Right renal pelvis (tissue), 4 donors: ENCODE data around the gene SYNGR2. TPM values are rescaled to one million over a fixed set of nuclear protein-coding genes. Genes with fewer than 3 reads are reported as not detected.

Experiments used
- DNase-seq, 4 donors: peaks; one replicate each; pipeline ENCODE4 v3.0.0-alpha.2; 2013; ENCODE audit warnings: low read depth in 4 of 4, low spot score in 3 of 4, missing footprints in 1 of 4
- polyA plus RNA-seq, 4 donors: library from polyadenylated mRNA; unstranded; fragments of 120-200 nt; gene quantifications; one replicate each; pipeline ENCODE4 v1.2.1, GENCODE V29; 2013; ENCODE audit not compliant: insufficient read length in 4 of 4

Gene SYNGR2
- polyA plus RNA-seq, 4 donors = 64.9 to 83.8 (median 68.2) TPM

DNA sequence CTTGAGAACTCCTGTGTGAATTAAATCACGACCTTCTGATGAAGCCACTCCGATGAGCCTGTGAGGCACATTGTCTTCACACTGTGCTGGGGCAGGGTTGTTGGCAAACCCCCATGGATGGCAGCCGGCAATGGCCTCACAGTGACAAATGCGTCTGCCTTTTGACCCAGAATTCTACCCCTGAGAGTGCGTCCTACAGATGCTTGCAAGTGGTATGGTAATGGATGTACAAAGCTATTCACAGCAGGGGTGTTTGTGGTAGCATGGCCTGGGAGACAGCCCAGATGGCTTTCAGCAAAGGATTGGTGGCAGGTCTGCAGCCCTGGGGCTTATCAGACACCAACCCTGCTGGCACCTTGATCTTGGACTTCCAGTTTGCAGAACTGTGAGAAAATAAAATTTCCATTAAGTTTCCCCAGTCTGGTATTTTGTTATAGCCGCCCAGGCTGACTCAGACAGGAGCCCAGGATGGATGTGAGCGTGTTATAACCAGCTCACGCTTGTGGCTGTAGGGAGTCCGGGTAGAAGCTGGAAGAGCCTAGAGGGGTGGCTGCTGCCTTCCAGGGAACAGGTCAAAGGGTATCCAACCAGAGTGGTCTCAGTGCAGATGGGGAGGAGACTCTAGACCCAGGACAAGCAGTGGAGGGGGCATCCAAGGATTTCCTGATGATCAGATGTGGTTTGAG, 28.9 kb downstream of the SYNGR2 start:
- DNase-seq = no peak

DNA sequence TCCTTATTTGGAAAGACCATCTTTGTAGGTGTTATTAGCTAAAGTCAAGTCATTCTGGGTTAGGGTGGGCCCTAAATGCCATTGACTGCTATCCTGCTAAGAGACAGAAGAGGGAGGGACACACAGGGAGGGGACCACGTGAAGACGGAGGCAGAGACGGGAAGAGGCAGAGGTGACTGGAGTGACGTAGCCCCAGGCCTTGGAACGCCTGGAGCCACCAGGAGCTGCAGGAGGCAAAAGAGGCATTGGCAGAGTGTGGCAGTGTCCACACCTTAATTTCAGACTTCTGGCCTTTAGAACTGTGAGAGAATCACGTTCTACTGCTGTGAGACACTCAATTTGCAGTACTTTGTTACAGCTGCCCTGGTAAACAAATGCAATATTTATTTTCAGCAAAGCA, 32.1 kb downstream of the SYNGR2 start:
- DNase-seq = no peak

DNA sequence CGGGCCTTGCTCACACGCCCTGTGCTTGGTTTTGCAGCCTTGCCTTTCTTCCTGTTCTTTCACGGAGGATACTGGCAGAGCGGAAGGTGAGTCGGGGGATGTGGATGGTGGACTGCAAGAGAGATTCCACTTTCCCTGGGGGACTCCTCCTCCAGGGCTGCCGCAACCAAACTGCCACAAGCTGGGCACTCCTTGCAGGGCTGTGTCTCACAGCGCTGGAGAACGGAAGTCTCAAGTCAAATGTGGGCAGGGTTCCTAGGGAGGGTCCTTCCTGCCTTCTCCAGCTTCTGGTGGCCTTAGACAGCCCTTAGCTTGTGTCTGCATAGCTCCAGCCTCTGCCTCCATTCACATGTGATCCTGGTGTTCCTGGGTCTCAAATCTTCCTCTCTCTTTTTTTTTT, 34.3 kb downstream of the SYNGR2 start:
- no peak for DNase-seq

DNA sequence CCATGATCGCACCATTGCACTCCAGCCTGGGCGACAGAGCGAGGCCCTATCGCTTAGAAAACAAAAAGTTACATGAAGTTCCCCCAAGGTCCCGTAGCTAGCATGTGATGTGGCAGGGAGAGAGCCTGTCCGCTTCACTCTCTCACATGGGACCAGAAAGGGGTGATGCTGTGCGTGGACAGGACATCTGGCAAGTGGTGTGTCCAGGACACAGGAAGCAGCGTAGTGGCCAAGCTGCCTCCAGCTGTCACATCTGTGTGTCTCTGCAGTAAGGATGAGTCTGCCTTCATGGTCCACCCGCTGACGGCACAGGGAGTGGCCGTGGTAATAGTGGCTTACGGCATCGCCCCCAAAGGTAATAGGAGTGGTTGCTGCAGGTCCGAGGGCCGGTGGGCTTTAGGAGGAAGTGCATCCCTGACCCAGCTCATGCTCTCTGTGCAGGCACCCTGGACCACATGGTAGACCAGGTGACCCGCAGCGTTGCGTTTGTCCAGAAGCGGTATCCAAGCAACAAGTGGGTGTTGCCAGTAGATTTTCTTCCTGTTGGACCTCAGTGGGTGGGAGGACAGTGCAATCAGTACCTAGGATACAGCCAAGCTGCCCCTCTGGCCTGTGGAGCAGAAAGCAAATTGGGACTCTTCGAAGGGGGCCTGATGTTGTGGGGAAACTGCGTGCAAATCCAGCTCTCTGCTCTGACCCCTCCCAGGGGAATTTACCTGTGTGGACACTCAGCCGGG, 36.2 kb downstream of the SYNGR2 start:
- DNase-seq = no peak

DNA sequence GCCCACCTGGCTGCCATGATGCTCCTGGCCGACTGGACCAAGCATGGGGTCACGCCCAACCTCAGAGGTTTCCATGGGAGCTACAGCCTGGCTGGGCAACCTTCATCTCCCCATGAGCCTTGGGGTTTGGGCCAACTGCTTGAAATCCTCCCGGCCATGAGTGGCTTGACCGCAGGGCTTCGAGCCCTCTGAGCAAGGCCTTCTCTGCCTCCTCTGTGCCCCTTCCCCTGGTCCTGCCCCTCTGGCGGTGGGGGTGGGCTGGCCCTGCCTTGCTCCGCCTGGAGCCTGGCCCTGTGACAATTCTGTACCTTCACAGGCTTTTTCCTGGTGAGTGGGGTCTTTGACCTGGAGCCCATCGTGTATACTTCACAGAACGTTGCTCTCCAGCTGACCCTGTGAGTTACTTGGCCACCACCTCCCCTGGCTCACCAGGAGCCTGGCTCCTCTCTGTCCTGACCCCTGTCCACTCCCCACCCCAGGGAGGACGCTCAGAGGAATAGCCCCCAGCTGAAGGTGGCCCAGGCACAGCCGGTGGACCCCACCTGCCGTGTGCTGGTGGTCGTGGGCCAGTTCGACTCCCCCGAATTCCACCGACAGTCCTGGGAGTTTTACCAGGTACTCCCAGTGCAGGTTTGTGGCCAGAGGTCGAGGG, 36.9 kb downstream of the SYNGR2 start:
- no peak for DNase-seq

DNA sequence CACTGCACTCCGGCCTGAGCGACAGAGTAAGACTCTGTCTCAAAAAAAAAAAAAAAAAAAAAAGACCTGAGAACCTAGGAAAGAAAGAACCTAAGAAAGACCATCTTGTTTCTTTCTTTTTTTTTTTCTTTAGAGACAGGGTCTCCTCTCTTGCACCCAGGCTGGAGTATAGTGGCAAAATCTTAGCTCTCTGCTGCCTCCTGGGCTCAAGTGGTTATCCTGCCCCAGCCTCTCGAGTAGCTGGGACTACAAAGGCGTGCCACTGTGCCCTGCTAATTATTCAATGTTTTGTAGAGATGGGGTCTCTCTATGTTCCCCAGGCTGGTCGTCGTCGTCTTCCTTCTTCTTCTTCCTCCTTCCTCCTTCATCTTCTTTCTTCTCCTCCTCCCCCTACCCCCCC, 37.9 kb downstream of the SYNGR2 start:
- no peak for DNase-seq

DNA sequence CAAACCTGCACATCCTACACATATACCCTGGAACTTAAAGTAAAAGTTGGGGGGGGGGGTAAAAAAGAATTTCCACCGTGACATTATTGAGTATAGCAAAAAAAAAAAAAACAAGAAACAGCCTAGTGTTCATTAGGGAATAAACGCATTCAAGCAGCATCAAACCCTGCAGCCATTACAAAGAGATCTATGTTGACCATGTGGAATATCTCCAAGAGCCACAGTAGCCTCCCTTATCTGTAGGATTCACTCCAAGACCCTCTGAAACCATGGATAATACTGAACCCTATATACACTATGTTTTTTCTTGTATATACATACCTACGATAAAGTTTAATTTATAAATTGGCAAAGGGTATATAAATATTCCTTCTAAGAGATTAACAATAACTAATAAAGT, 40.1 kb downstream of the SYNGR2 start:
- DNase-seq = no peak

DNA sequence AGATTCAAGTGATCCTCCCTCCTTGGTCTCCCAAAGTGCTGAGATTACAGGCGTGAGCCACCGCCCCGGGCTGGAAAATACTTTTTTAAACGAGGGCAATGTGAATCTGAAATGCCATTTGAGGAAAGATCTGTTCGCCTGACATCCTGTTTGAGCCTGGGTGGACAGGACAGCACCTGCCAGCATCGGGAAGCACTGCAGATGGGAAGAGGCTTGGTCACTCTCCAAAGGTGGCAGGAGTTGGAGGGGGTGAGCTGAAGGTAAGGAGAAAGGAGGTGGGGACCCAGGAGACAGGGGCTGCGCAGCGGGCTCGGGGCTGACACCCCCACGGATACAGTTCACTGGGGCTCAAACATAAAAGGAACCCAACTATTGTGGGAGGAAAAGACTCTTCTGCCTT, 41.7 kb downstream of the SYNGR2 start:
- DNase-seq = no peak

DNA sequence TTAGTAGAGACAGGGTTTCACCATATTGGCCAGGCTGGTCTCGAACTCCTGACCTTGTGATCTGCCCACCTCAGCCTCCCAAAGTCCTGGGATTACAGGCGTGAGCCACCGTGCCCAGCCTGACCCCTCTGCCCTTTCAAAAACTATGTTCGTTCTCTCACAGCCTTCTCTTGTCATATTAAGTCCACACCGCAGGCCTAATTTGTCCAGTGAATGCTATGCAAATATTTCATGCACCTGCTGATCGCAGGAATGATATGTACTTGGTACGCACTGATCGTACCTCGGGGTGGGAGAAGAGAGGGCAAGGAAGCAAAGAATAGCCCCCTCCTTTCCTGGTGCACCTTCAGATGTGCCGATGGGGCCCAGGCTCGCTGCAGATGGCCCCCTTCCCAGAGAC, 42.7 kb downstream of the SYNGR2 start:
- DNase-seq = no peak

DNA sequence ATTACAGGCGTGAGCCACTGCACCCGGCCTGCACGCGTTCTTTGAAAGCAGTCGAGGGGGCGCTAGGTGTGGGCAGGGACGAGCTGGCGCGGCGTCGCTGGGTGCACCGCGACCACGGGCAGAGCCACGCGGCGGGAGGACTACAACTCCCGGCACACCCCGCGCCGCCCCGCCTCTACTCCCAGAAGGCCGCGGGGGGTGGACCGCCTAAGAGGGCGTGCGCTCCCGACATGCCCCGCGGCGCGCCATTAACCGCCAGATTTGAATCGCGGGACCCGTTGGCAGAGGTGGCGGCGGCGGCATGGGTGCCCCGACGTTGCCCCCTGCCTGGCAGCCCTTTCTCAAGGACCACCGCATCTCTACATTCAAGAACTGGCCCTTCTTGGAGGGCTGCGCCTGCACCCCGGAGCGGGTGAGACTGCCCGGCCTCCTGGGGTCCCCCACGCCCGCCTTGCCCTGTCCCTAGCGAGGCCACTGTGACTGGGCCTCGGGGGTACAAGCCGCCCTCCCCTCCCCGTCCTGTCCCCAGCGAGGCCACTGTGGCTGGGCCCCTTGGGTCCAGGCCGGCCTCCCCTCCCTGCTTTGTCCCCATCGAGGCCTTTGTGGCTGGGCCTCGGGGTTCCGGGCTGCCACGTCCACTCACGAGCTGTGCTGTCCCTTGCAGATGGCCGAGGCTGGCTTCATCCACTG, 45.8 kb downstream of the SYNGR2 start, which contains the start of gene BIRC5:
Gene BIRC5, plus strand, starts transcription at position 238 of the 690 bp plus-strand sequence. Its CDS starts 64 bp downstream, at position 302.
- DNase-seq = peak; percentile 63 to 70 (median 68)

DNA sequence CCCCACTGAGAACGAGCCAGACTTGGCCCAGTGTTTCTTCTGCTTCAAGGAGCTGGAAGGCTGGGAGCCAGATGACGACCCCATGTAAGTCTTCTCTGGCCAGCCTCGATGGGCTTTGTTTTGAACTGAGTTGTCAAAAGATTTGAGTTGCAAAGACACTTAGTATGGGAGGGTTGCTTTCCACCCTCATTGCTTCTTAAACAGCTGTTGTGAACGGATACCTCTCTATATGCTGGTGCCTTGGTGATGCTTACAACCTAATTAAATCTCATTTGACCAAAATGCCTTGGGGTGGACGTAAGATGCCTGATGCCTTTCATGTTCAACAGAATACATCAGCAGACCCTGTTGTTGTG, 46.3 kb downstream of the SYNGR2 start:
- no peak for DNase-seq

DNA sequence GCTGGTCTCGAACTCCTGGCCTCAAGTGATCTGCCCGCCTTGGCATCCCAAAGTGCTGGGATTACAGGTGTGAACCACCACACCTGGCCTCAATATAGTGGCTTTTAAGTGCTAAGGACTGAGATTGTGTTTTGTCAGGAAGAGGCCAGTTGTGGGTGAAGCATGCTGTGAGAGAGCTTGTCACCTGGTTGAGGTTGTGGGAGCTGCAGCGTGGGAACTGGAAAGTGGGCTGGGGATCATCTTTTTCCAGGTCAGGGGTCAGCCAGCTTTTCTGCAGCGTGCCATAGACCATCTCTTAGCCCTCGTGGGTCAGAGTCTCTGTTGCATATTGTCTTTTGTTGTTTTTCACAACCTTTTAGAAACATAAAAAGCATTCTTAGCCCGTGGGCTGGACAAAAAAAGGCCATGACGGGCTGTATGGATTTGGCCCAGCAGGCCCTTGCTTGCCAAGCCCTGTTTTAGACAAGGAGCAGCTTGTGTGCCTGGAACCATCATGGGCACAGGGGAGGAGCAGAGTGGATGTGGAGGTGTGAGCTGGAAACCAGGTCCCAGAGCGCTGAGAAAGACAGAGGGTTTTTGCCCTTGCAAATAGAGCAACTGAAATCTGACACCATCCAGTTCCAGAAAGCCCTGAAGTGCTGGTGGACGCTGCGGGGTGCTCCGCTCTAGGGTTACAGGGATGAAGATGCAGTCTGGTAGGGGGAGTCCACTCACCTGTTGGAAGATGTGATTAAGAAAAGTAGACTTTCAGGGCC, 51.2 kb downstream of the SYNGR2 start:
- no peak for DNase-seq

Other genes with a start within 250 kb of the SYNGR2 start
- gene TNRC6C, start 209.9 kb upstream of the SYNGR2 start, polyA plus RNA-seq = 10 to 100 TPM; 12.7 to 16.2 (median 13.7) TPM
- 10 to 100 TPM; 19.0 to 39.8 (median 27.3) TPM for gene TMC6, start 39.8 kb upstream of the SYNGR2 start, polyA plus RNA-seq
- gene TMC8, start 37.8 kb upstream of the SYNGR2 start, polyA plus RNA-seq = 1 to 10 TPM; 1.4 to 2.6 (median 2.1) TPM
- under 1 TPM; 0.31 to 0.58 (median 0.51) TPM for gene C17orf99, start 22.2 kb upstream of the SYNGR2 start, polyA plus RNA-seq
- 10 to 100 TPM; 25.6 to 34.2 (median 27.7) TPM for gene TK1, start 18.5 kb downstream of the SYNGR2 start, polyA plus RNA-seq
- 10 to 100 TPM; 53.9 to 66.7 (median 62.2) TPM for gene AFMID, start 18.8 kb downstream of the SYNGR2 start, polyA plus RNA-seq
- 10 to 100 TPM; 24.6 to 32.4 (median 28.8) TPM for gene BIRC5, start 45.7 kb downstream of the SYNGR2 start, polyA plus RNA-seq
- under 1 TPM in 2 of 4 donors, not detected in 2; 0.05 to 0.12 TPM for gene TMEM235, start 63.0 kb downstream of the SYNGR2 start, polyA plus RNA-seq
- gene SOCS3, start 191.5 kb downstream of the SYNGR2 start, polyA plus RNA-seq = 10 to 100 TPM in 3 of 4 donors, 1 to 10 TPM in 1; 9.7 to 26.8 (median 12.1) TPM
- 10 to 100 TPM; 40.3 to 48.4 (median 45.9) TPM for gene PGS1, start 210.1 kb downstream of the SYNGR2 start, polyA plus RNA-seq